CD4-positive, alpha-beta T cell treated with Interleukin-12 subunit alpha and Interleukin-12 subunit beta, for 1 hour (primary cell): ENCODE measurements around the gene LPCAT1.
"Not testable (repeated sequence)": the region's sequence is repeated elsewhere in the genome, so short reads cannot be mapped to it uniquely, and the experiment has no call there.

Experiments
- DNase-seq: peaks from one replicate; pipeline ENCODE4 v3.0.0-alpha.2; 2020

LPCAT1 gene, protein sequence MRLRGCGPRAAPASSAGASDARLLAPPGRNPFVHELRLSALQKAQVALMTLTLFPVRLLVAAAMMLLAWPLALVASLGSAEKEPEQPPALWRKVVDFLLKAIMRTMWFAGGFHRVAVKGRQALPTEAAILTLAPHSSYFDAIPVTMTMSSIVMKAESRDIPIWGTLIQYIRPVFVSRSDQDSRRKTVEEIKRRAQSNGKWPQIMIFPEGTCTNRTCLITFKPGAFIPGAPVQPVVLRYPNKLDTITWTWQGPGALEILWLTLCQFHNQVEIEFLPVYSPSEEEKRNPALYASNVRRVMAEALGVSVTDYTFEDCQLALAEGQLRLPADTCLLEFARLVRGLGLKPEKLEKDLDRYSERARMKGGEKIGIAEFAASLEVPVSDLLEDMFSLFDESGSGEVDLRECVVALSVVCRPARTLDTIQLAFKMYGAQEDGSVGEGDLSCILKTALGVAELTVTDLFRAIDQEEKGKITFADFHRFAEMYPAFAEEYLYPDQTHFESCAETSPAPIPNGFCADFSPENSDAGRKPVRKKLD

DNA sequence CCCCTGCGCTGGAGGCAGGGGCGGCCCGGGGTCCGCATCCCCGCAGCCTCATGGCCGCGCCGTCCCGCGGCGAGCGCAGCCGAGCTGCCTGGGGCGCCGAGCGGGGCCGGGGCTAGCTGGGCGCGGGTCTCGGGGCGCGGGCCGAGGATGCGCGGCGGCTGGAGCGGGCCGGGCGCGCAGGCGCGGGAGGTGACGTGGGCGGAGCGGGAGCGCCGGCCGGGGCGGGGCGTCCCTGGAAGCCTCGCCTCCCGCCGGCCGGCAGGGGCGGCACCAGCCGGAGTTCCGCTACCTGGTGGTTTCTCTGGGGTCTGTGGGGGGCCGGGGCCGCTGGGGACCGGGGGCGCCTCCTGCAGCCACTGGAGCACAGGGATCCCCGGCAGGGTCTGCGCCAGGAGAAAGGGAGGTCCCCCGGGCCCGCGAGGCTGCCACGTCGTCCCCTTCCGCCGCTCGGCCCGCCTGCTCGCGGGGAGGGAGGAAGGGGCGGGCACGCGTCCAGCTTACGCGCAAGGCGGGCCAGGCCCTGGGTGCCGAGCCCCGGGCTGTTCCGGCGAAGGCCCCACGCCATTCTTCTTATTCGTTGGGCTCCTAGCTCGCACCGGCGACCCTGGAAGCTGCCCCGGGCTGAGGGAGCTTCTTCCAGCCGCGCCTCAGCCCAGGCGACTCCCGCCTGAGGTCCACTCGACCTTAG, at the start of gene LPCAT1:
Gene LPCAT1, minus strand, starts transcription at position 168 of the 688 bp plus-strand sequence. Its CDS starts 116 bp downstream, at position 52.
- peak; percentile 82 for DNase-seq

GRCh38 chr5:1571875-1572274, 48.1 kb upstream of the LPCAT1 start:
- DNase-seq = not testable (repeated sequence)

- DNase-seq = no peak
Measured at GRCh38 chr5:1570975-1571374, 47.2 kb upstream of the LPCAT1 start.

- DNase-seq = no peak
Measured at GRCh38 chr5:1568201-1568979, 44.6 kb upstream of the LPCAT1 start.

- not testable (repeated sequence) for DNase-seq
Measured at GRCh38 chr5:1567527-1568200, 43.9 kb upstream of the LPCAT1 start.

- no peak for DNase-seq
Measured at GRCh38 chr5:1565737-1566734, 42.3 kb upstream of the LPCAT1 start.

DNA sequence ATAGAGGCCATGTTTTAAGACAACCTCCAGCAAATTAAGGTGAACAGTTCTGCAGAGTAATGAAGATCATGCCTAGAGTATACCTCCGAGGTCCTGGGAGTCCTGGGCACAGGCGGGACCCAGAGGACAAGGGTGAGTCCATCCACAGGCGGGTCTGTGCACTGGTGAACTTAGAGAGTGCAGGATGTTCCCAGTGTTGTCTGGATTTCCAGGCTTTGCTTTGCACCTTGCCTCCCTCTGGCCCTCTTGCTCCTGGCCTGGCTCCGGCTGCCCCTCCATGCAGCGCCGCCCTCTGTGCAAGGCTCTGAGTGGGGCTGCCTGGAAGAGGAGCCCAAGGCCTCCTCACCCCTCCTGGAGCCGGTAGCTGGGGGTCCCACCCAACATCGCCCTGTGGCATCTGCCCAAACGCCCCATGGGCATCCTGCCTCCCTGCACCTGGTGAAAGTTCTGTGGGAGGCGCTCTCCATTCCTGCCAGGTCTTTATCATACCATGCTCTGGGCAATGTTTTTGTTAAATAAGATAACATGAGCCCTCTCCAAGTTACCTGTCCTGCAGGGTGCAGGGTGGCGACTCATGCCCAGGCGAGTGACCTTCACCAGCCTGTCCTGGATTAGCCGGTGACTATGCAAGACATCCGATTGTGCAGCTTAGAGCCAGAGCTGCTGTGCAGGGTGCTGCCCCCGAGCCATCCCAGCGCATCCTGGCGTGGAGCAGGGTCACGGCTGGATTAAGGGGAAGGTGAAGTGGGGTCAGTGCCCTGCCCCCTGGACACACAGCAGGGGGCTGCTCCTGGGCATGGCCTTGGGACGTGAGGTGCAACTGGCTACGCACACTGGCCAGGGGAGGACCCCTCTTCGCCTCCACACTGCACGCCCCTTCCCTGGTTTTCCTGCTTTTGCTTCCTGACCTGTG, 41.3 kb upstream of the LPCAT1 start:
- DNase-seq = no peak

DNA sequence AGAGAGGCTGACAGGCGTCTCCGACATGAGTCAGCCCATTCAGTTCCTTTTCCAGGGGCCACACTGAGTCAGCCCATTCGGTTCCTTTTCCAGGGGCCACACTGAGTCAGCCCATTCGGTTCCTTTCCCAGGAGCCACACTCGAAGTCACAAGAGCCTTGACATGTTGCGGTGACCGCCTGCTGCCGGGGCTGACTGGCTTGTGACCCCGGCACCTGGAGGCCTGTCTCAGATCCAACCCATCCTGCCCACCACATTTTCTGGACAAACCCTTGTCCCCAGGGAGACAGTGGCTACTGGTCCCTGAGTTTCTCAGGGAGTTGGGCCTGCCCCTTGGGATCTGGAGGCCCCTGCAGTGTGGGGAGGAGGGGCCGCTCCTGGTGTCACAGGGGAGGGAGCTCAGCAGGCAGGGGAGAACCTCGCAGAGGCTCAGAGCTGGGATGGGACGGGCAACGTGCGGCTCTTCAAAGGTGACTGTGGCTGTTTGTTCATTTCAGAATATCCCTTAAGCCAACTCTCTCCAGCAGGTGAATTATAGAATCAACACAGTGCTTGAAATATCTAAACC, 40.5 kb upstream of the LPCAT1 start:
- peak; percentile 20 for DNase-seq

DNA sequence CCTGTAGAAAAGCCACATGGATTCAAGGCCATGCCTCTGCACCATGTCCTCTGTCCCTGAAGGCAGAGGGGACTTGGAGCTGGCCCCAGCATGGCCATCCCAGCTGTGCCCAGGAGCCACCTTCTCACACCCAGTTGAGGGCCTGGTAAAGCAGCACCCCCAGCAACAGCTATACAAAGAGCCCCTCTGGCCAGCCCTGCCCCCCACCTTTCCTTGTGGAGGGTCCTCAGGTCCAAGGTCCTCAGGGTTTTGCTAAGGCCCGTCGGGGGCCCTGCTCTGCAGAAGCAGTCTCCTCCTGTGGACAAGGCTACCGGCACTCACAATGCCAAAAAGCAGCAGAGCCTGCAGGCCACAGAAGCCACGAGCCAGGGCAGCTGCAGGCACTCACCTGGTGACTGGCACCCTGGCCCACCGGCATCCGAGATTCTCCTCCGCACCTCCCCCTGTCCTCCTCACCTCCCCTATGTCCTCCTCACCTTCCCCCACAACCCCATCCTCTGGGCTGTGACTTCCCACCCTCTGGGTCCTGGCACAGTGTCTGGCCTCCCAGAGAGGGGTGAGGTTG, 39.9 kb upstream of the LPCAT1 start:
- no peak for DNase-seq

DNA sequence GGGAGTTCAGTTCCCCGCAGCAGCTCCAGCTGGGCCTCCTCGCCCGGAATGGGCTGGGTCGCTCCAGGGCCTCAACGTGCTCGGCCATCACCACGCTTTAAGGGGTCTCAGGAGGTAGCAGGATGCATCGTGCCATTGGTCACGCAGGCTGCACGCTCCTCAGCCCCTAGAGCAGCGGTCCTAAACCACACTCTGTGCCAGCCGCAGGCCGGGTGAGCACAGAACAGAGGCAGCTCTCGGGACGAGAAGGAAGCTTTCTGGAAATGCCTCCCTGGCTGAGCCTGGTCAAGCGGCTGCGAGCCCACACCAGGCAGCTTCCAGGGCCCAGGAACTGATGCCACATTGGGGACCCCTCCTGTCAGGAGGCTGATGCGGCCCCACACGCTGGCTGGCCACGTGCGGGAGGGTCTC, 39.3 kb upstream of the LPCAT1 start:
- no peak for DNase-seq

GRCh38 chr5:1562599-1562998, 38.8 kb upstream of the LPCAT1 start:
- DNase-seq = no peak

- no peak for DNase-seq
Measured at GRCh38 chr5:1561402-1561929, 37.7 kb upstream of the LPCAT1 start.

DNA sequence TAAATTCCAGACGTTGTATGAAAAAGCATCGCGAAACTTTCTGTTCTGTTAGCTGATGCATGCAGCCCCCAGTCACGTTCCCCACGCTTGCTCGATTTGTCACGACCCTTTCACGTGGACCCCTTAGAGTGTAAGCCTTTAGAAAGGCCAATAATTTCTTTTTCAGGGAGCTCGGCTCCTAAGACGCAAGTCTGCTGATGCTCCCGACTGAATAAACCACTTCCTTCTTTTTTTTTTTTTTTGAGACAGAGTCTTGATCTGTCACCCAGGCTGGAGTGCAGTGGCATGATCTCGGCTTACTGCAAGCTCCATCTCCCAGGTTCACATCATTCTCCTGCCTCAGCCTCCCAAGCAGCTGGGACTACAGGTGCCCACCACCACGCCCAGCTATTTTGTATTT, 36.7 kb upstream of the LPCAT1 start:
- not testable (repeated sequence) for DNase-seq

DNA sequence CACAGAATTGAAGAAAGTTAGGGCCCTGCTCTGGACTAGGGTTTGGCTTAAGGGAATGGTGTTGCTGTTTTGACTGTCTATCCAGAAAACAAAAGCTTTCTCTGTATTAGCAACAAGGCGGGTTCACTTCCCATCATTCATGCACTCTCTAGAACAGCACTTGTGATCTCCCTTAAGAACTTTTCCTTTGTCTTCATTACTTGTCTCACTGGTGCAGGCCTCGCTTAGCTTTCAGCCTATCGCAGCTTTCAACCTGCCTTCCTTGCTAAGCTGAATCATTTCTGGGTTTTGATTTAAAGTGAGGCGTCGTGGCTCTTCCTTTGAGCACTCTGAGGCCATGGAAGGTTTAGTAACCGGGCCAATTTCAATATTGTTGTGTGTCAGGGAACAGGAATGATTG, 35.2 kb upstream of the LPCAT1 start:
- no peak for DNase-seq

- DNase-seq = no peak
Measured at GRCh38 chr5:1557114-1557873, 33.5 kb upstream of the LPCAT1 start.

DNA sequence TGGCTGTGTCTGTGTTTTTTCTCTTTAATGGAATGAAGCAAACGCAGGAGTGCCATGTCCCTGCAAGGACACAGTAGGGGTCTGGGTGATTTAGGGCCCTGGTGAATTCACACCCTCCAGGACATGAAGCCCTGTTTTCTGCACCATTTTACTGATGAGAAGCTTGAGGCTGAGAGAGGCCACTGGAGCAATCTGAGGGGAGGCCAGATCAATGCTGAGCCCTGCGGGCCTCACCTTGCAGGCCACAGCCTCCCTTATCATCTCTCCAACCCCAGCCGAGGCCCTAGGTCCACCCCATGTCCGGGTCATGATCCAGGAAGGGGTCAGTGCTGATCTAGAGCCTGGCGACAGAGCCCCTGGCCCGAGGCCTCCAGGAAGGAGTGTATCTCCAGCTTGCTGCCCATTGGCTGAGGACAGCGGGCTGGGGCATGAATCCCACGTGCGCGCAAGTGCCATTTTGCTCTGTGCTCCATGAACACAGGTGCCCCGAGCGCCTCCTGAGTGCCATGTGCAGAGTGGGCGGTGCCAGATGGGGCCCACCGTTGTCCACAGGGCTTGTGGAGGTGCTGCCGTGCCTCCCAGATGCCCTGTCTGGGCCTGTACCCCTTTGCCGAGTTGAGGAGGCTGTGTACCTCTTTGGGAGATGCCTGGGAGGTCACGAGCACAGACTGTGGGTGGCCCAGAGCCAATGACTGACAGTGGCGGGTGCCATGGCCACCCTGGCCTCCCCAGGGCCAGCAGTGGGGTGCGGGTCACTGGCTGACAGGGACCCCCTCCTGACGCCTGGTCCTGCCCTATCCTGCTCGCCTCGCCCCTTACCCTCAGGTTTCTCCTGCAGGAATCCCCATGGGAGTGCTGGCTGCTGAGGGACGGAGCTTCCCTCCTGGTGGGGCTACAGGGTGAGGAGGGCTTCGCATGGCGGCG, 32.3 kb upstream of the LPCAT1 start:
- no peak for DNase-seq
